GM19452 (cell line): ENCODE results near the gene TENT4A.
A peak's percentile ranks its signal among the peaks of the same experiment; 100 is the strongest.
"Not testable (repeated sequence)": the region's sequence is repeated elsewhere in the genome, so short reads cannot be mapped to it uniquely, and the experiment has no call there.

ENCODE experiments used
- ATAC-seq: cut with Tn5 transposase; IDR thresholded peaks from one replicate; pipeline ENCODE4 v1.9.1; 2021; ENCODE audit not compliant: unreplicated experiment

TENT4A gene

GRCh38 chr5:6768590-6769230, 55.5 kb downstream of the TENT4A start:
- ATAC-seq: no peak

GRCh38 chr5:6770826-6771607, 57.8 kb downstream of the TENT4A start:
- ATAC-seq: no peak

- no peak for ATAC-seq
These were observed 59.7 kb downstream of the TENT4A start for GRCh38 chr5:6772886-6773285.

- no peak for ATAC-seq
These were observed 60.3 kb downstream of the TENT4A start for GRCh38 chr5:6773342-6774035.

GRCh38 chr5:6774207-6774606, 61.0 kb downstream of the TENT4A start:
- ATAC-seq: not testable (repeated sequence)

- ATAC-seq: no peak
These were observed 61.5 kb downstream of the TENT4A start for GRCh38 chr5:6774721-6775204.

GRCh38 chr5:6775571-6775970, 62.3 kb downstream of the TENT4A start:
- no peak for ATAC-seq

- ATAC-seq: peak; percentile 76
These were observed 67.7 kb downstream of the TENT4A start for GRCh38 chr5:6780802-6781391.

GRCh38 chr5:6781716-6782115, 68.5 kb downstream of the TENT4A start:
- ATAC-seq: no peak

- no peak for ATAC-seq
These were observed 70.6 kb downstream of the TENT4A start for GRCh38 chr5:6783787-6784186.

- ATAC-seq: no peak
These were observed 71.2 kb downstream of the TENT4A start for GRCh38 chr5:6784481-6784880.

- ATAC-seq: no peak
These were observed 72.1 kb downstream of the TENT4A start for GRCh38 chr5:6785161-6785860.

- ATAC-seq: no peak
These were observed 72.6 kb downstream of the TENT4A start for GRCh38 chr5:6785861-6786180.

- ATAC-seq: no peak
These were observed 73.7 kb downstream of the TENT4A start for GRCh38 chr5:6786786-6787495.

- no peak for ATAC-seq
These were observed 74.7 kb downstream of the TENT4A start for GRCh38 chr5:6787941-6788340.

GRCh38 chr5:6788439-6788838, 75.2 kb downstream of the TENT4A start:
- ATAC-seq: no peak

- no peak for ATAC-seq
These were observed 75.9 kb downstream of the TENT4A start for GRCh38 chr5:6788956-6789649.

- ATAC-seq: no peak
These were observed 77.2 kb downstream of the TENT4A start for GRCh38 chr5:6790346-6790865.

GRCh38 chr5:6791031-6791430, 77.8 kb downstream of the TENT4A start:
- ATAC-seq: no peak

- no peak for ATAC-seq
These were observed 79.1 kb downstream of the TENT4A start for GRCh38 chr5:6792376-6792775.
